A172 (cell line): ENCODE results near the gene APC2. TPM values are rescaled to one million over a fixed set of nuclear protein-coding genes. Genes with fewer than 3 reads are reported as not detected.

Source experiments
- DNase-seq: peaks from one replicate; pipeline ENCODE4 v3.0.0-alpha.2; 2015; ENCODE audit warnings: low spot score
- total RNA-seq: library from RNA; depleted of rRNA; stranded (reverse); fragments of >200 nt; shearing (Covaris generic); gene quantifications from 2 replicates; pipeline ENCODE4 v1.2.3, GENCODE V29; 2014; rRNA removed

The APC2 gene
- 0.79 and 5.5 TPM in 2 replicates for total RNA-seq

DNA sequence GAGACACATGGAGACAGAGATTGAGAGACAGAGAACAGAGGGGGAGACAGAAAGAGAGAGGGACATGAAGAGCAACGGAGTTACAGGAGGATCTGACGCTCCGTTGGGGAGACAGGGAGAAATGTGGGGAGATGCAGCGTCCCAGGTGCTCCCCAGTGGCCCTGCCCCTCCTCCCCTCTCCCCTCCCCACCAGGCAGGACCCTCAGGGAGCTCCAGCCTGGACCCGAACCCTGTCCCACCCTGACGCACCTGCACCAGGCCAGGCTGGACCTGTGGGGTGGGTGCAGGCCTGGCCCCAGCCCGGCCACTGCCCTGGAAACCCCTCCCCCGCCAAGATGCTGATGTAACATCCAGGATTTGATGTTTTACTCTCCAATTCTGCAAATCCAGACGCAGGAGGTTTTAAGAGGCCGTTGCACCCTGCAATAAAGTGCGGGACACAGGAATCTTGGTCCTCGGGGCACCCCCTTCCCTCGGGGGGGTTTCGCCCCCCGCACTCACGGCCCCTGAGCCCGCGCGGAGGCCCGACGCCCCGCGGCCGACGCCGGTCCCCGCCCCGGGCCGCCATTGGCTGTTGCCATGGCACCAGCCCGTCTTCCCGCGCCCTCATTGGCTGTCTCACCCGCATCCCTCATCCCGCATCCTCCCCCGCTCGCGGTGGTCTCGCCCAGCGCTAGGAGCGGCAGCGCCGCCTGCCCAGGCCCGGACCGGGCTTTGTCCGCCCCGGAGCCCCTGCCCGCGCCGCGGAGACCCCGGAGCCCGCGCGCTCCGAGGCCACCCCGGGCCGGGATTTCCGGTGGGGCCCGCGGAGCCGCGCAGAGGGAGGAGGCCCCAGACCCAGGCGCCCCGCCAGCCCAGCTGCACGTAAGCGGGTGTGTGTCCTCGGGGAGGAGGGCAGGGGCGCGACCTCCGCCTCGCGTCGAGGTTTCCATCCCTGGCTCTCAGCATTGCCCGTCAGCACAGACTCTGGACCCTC lies at the start of gene APC2:
Gene APC2 (plus strand): TSS at position 655 of the 976 bp plus-strand sequence. CDS start 2,881 bp downstream, outside the sequence.
- DNase-seq, result no peak

- DNase-seq, result peak; percentile 55
Measured at GRCh38 chr19:1400281-1401137, 49.4 kb upstream of the APC2 start.

DNA sequence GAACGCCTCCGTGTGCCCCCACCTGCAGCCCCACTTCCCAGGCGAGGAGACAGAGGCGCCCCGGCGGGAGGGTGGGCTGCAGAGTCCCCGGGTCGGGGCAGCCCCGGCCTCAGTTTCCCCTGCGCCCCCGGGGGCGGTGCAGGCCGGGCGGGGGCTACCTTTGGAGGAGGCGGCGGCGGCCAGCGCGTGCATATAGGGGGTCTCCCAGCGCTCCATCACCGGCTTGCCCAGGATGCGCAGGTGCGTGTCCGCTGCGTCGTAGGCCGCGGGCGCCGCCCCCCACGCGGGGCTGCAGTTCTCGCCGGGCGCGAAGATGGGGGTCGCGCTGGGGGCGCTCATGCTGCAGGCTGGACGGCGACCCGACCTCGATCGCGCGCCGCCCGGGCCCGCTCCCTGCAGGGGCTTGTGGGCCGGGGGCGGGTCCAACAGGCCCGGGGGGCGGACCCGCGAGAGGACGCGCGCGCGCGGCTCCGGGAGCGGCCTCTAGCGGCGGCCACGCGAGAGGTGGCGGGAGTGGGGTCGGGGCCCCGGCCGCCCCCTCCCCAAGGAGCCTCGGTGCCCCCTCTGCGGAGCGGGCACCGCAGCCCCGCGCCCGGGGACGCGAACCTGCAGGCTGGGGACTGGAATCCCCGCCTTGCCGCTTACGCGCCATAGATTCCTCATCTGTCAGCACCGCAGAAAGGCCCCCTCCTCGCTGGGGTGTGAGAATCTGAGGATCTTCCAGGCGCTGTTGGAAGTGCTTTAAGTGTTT lies 48.6 kb upstream of the APC2 start, which contains the start of gene GAMT:
Gene GAMT (minus strand): TSS at position 405 of the 751 bp plus-strand sequence. CDS start 66 bp downstream, at position 339.
- DNase-seq, result no peak

DNA sequence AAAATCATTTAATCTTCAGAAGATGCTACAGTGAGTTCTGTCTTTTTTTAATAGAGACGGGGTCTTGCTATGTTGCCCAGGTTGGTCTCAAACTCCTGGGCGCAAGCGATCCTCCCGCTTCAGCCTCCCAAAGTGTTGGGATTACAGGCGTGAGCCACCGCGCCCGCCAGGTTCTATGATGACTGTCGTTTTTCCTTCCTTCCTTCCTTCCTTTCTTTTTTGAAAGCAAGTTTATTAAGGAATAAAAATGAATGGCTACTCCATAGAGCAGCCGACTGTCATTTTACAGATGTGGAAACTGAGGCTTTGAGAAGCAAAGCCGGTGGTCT lies 48.1 kb upstream of the APC2 start:
- no peak for DNase-seq

- DNase-seq, result no peak
Measured at GRCh38 chr19:1402411-1403070, 47.4 kb upstream of the APC2 start.

- DNase-seq, result peak; percentile 94
Measured at GRCh38 chr19:1406774-1407527, 43.0 kb upstream of the APC2 start.

GRCh38 chr19:1407528-1408299 lies 42.2 kb upstream of the APC2 start, which contains the start of gene DAZAP1:
TSS of gene DAZAP1 (plus strand) at chr19:1407586. CDS start at chr19:1407774, 188 bp downstream.
- DNase-seq, result no peak

DNA sequence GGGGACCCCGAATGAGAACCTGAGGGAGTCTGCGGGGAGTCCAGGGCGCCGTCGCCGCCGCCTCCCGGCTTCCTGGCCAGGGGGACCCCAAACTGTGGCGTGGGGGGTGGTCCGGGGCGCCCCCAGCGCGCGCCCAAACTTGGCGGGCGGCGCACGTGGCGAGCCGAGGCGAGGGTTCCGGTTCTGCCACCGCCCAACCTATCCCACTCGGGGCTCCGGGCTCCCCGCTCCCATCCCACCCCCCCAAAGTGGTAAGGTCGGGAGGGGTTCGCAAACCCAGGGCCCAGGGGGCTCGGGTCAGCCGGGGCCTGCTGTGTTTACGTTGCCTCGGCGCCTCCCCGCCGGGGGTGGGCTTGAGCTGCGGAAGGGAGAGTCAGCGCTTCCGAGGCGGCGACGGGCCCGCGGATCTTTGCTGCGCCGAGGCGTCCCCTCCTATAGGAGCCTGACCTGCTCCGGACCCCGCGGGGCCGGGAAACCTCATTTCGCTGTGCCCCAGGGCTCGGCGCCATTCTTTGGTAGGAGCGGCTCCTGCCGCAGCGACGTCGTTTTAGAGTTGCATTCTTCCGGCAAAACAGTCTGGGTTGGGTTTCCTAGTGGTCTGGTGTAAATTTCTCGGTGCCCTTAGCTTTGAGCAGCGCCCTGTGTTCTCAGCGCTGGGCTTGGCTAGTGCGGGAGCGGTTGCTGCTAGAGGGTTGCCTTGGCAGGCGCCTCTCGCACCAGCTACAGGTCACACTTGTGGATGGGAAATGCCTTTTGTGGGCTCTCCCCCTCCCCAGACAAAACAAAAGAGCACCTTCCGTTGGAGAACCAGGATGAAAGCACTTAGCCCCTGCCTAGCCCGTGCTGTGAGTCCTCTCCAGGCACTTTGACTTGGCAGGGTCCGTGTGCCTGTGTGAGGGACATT lies 41.4 kb upstream of the APC2 start:
- peak; percentile 35 for DNase-seq

GRCh38 chr19:1409204-1410005 lies 40.5 kb upstream of the APC2 start:
- no peak for DNase-seq

GRCh38 chr19:1410136-1410786 lies 39.7 kb upstream of the APC2 start:
- peak; percentile 48 for DNase-seq

GRCh38 chr19:1410789-1411188 lies 39.1 kb upstream of the APC2 start:
- no peak for DNase-seq

GRCh38 chr19:1411255-1412191 lies 38.4 kb upstream of the APC2 start:
- peak; percentile 82 for DNase-seq

- DNase-seq, result no peak
Measured at GRCh38 chr19:1412323-1412923, 37.5 kb upstream of the APC2 start.

- no peak for DNase-seq
Measured at GRCh38 chr19:1412995-1413800, 36.7 kb upstream of the APC2 start.
